Lower lobe of right lung (tissue), 2 donors: ENCODE data around the gene LRRC32. TPM values are rescaled to one million over a fixed set of nuclear protein-coding genes. Genes with fewer than 3 reads are reported as not detected.

Source experiments
- ATAC-seq, 2 donors: fragments of 200-7000 bp; cut with Tn5 transposase; one replicate each; pipeline ENCODE4 v1.9.1; 2020 to 2022; ENCODE audit warnings: mild to moderate bottlenecking in 2 of 2, moderate library complexity in 2 of 2
- DNase-seq: peaks from one replicate; pipeline ENCODE4 v3.0.0-alpha.2; 2020
- H3K27ac ChIP-seq: fragments of 200-600 bp; one replicate; pipeline ENCODE4 v1.8.0; 2022
- H3K27me3 ChIP-seq: fragments of 200-600 bp; one replicate; pipeline ENCODE4 v1.8.0; 2022; ENCODE audit warnings: low read depth
- H3K36me3 ChIP-seq: fragments of 200-600 bp; one replicate; pipeline ENCODE4 v1.8.0; 2022; ENCODE audit warnings: mild to moderate bottlenecking
- H3K4me1 ChIP-seq: fragments of 200-600 bp; one replicate; pipeline ENCODE4 v1.8.0; 2022
- H3K4me3 ChIP-seq: fragments of 200-600 bp; one replicate; pipeline ENCODE4 v1.8.0; 2022; ENCODE audit warnings: mild to moderate bottlenecking
- H3K9me3 ChIP-seq: fragments of 200-600 bp; one replicate; pipeline ENCODE4 v1.8.0; 2022
- CTCF ChIP-seq: fragments of 200-600 bp; IDR thresholded peaks from one replicate; pipeline ENCODE4 v1.8.0; 2022; ENCODE audit warnings: antibody characterized with exemption, mild to moderate bottlenecking
- intact Hi-C: fragments of 100-400 bp; cut with DNase I; formaldehyde crosslinking; loops from one replicate; pipeline ENCODE4 v1.11.0; 2022
- total RNA-seq: library from RNA; stranded (reverse); fragmentation: NEBNext Ultra II Directional; extraction: Animal tissue kit (Norgen Biotek cat#: 25700); gene quantifications from one replicate; pipeline ENCODE4 v1.2.1, GENCODE V29; 2021
- donor health status: DM: no; HTN: yes; CAD: no; lungs with severe emphysema.

Gene LRRC32
- total RNA-seq, 1 donor from 2014 or later: 121 TPM

DNA sequence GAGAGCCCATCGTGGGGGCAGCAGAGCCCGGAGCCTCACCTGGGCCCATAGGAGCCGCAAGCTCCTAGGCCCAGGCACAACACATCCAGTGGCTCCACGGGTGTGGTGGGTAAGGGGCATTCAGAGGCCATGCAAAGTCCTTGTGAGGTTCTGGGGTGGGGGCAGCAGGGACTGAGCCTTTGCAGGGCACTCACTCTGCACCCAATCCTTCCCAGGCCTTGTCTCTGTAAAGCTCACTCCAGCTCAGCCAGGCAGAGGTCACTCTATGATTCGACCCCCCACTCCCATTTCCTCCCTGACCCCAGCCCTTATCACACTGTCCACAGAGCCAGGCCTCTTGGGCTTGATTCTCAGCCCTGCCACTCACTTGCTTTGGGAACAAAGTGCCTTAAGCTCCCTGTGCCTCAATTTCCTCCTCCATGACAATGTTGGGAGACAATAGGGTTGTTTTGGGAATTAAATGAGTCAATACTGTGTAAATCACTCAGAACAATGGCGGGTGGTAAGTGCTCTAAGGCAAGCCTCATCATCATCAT, 46.6 kb downstream of the LRRC32 start:
- Histone ChIP-seq H3K27ac (no peak overlapping the region), H3K9me3 (no peaks in the 10 kb centered on the region), H3K4me3 (no peak overlapping the region), H3K27me3 (no peaks in the 10 kb centered on the region), H3K36me3 (no peaks in the 10 kb centered on the region), H3K4me1 (peaks cover 21% of the 10 kb centered on the region)
- no peak for TF ChIP-seq CTCF
- intact Hi-C loops: no loop called here
- DNase-seq (no peak), ATAC-seq (no peak)

DNA sequence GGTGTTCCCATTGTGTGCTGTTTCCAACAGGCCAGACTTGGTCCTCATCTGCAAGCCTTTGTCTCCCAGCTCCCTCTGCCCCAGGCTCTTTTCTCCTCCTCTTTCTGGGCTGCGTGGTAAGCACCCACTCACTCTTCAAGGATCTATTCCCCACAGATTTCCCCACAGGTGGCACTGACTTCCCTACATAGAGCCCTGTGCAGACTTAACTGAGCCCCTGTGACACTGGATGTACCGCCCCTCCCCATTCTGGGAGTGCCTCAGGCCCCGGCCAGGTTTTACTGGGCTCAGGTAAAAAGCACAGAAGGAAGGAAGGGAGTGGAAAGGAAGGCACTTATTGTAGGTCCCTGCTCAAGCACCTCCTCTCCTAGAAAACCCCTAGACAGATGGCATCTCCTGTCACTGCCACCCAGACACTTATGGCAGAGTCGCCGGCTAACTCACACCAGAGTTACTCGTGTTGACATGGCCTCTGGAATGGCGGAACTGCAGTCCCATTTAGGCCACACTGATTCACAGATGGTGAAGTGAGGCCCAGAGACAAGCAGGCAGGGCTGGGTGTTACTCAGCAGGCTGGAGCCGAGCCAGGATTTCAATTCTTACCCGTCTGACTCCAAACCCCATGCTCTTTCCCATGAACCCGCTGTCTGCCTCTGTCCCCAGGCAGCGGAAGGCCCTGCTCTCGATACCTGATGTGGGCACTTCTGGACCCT, 47.2 kb downstream of the LRRC32 start:
- Histone ChIP-seq H3K27ac (no peak overlapping the region), H3K4me1 (peaks cover 18% of the 10 kb centered on the region), H3K36me3 (no peaks in the 10 kb centered on the region), H3K9me3 (no peaks in the 10 kb centered on the region), H3K27me3 (no peaks in the 10 kb centered on the region), H3K4me3 (no peak overlapping the region)
- intact Hi-C loops: no loop called here
- TF ChIP-seq CTCF: no peak
- DNase-seq: no peak
- no peak for ATAC-seq

DNA sequence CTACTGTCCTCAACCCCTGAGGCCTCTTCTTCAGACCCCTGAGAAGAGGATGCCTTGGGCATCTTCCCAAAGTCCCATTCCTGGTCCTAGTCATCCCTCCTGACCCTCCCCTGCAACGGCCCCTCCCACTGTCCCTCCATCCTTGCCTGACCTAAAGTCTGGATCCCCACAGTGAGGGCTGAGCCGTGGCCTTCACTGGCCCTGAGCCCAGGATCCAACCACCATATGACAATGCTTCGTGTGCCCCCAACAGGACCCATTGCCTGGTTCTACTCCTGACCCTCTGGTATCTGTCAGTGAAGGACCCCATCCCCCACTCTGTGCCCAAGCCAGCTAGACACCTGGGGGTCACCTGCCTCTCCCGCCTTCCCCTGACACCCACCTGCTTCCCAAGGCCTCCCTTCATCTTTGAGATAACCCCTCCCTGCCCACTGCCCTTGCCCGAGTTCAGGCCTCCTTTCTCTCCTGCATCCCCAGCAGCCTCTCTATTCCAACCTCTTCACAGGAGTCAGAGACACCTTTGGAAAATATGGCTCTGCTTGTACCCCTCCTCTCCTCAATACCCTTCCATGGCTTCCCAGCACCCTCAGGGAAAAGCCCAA, 48.0 kb downstream of the LRRC32 start:
- no peaks in the 10 kb centered on the region for H3K36me3 ChIP-seq
- no peaks in the 10 kb centered on the region for H3K27me3 ChIP-seq
- TF ChIP-seq CTCF: no peak
- DNase-seq: no peak
- peaks cover 15% of the 10 kb centered on the region for H3K4me1 ChIP-seq
- intact Hi-C loops: no loop called here
- no peak overlapping the region for H3K27ac ChIP-seq
- no peaks in the 10 kb centered on the region for H3K9me3 ChIP-seq
- no peak for ATAC-seq
- H3K4me3 ChIP-seq: no peak overlapping the region

DNA sequence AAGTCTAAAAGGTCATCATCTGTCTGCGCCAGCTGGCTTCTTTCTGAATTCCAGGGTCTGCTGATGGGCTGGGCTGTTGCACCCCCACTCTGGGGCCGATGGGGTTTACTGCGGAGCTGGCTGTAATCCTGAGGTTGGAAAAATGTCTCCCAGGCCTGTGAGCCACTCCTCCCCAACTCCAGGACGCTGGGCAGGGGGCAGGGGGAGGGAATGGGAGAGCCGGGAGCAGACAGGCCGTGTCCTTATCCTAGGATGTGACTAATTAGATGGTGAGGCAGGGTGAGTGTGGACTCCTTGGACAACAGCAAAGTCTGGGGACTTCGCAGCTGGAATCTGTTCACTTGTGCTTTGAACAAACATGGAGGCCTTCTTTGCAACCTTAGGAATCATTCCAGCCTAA, 48.7 kb downstream of the LRRC32 start:
- H3K4me1 ChIP-seq: peaks cover 8% of the 10 kb centered on the region
- no peaks in the 10 kb centered on the region for H3K36me3 ChIP-seq
- no peaks in the 10 kb centered on the region for H3K27me3 ChIP-seq
- no peak for TF ChIP-seq CTCF
- ATAC-seq: no peak
- H3K4me3 ChIP-seq: no peak overlapping the region
- DNase-seq: no peak
- H3K9me3 ChIP-seq: no peaks in the 10 kb centered on the region
- no peak overlapping the region for H3K27ac ChIP-seq
- intact Hi-C loops: no loop called here

- intact Hi-C loops: no loop called here
- no peak overlapping the region for H3K4me3 ChIP-seq
- DNase-seq (no peak), ATAC-seq (no peak)
- H3K36me3 ChIP-seq: no peaks in the 10 kb centered on the region
- no peaks in the 10 kb centered on the region for H3K27me3 ChIP-seq
- peaks cover 7% of the 10 kb centered on the region for H3K4me1 ChIP-seq
- H3K27ac ChIP-seq: no peak overlapping the region
- no peaks in the 10 kb centered on the region for H3K9me3 ChIP-seq
- TF ChIP-seq CTCF: no peak
Measured at GRCh38 chr11:76621466-76621865, 49.1 kb downstream of the LRRC32 start.
